T-helper 1 cell (primary cell): ENCODE data around the gene ZP3.
"Not testable (repeated sequence)": the region's sequence is repeated elsewhere in the genome, so short reads cannot be mapped to it uniquely, and the experiment has no call there.

ENCODE experiments used
- DNase-seq, 5 donors: peaks; one replicate each; pipeline ENCODE4 v3.0.0-alpha.2; 2012 to 2020

Gene ZP3

GRCh38 chr7:76442664-76443446 lies 18.1 kb downstream of the ZP3 start:
- not testable (repeated sequence) for DNase-seq

GRCh38 chr7:76443846-76444245 lies 19.1 kb downstream of the ZP3 start:
- DNase-seq, result not testable (repeated sequence)

- peak in 1 of 5 donors; percentile 44 for DNase-seq
Measured at GRCh38 chr7:76445577-76446008, 20.8 kb downstream of the ZP3 start.

GRCh38 chr7:76457017-76457416 lies 32.3 kb downstream of the ZP3 start:
- DNase-seq, result not testable (repeated sequence)

GRCh38 chr7:76458504-76458903 lies 33.8 kb downstream of the ZP3 start:
- not testable (repeated sequence) for DNase-seq

- not testable (repeated sequence) for DNase-seq
Measured at GRCh38 chr7:76460767-76461166, 36.0 kb downstream of the ZP3 start.

GRCh38 chr7:76461464-76462101 lies 36.8 kb downstream of the ZP3 start, which contains the start of gene DTX2:
Gene DTX2, plus strand, starts transcription at chr7:76461709. Its CDS starts 18,801 bp downstream, at chr7:76480510.
- DNase-seq, result peak in 2 of 5 donors; percentile 16 to 39

GRCh38 chr7:76462271-76462882 lies 37.6 kb downstream of the ZP3 start:
- DNase-seq, result not testable (repeated sequence)

- not testable (repeated sequence) for DNase-seq
Measured at GRCh38 chr7:76464959-76465358, 40.2 kb downstream of the ZP3 start.

GRCh38 chr7:76465950-76466349 lies 41.2 kb downstream of the ZP3 start:
- DNase-seq, result not testable (repeated sequence)

- not testable (repeated sequence) for DNase-seq
Measured at GRCh38 chr7:76467743-76468404, 43.1 kb downstream of the ZP3 start.

GRCh38 chr7:76471556-76472221 lies 46.9 kb downstream of the ZP3 start:
- not testable (repeated sequence) for DNase-seq

- not testable (repeated sequence) for DNase-seq
Measured at GRCh38 chr7:76473097-76473496, 48.3 kb downstream of the ZP3 start.

- DNase-seq, result not testable (repeated sequence)
Measured at GRCh38 chr7:76476280-76476679, 51.5 kb downstream of the ZP3 start.

GRCh38 chr7:76476742-76477474 lies 52.2 kb downstream of the ZP3 start:
- not testable (repeated sequence) for DNase-seq

- not testable (repeated sequence) for DNase-seq
Measured at GRCh38 chr7:76479628-76480027, 54.9 kb downstream of the ZP3 start.

GRCh38 chr7:76480403-76481253 lies 55.9 kb downstream of the ZP3 start:
- not testable (repeated sequence) for DNase-seq

- DNase-seq, result not testable (repeated sequence)
Measured at GRCh38 chr7:76482660-76483059, 57.9 kb downstream of the ZP3 start.

GRCh38 chr7:76483081-76483480 lies 58.3 kb downstream of the ZP3 start:
- DNase-seq, result not testable (repeated sequence)

- DNase-seq, result not testable (repeated sequence)
Measured at GRCh38 chr7:76484456-76484855, 59.7 kb downstream of the ZP3 start.
